Prostate gland (tissue), 2 donors: ENCODE measurements around the gene ADCY1.

Source experiments
- POLR2A ChIP-seq: fragments of 450-650 bp; IDR thresholded peaks from one replicate; pipeline ENCODE4 v1.6.1; 2016; ENCODE audit warnings: antibody characterized with exemption, mild to moderate bottlenecking
- POLR2AphosphoS5 ChIP-seq: sonication (generic); formaldehyde crosslinking; IDR thresholded peaks from one replicate; pipeline ENCODE4 v1.6.1; 2017; ENCODE audit warnings: antibody characterized with exemption
- TF ChIP-seq, protein P1 (sequence below), 4 experiments: fragments of 200-600 bp in 2 of 4; fragments of 450-650 bp in 2 of 4; sonication (generic) in 2 of 4; IDR thresholded peaks; 1 replicate in 3 of 4; 2 replicates in 1 of 4; pipeline ENCODE4 v1.5.1; 2016 to 2019; ENCODE audit warnings: antibody characterized with exemption in 4 of 4, mild to moderate bottlenecking in 2 of 4, moderate library complexity in 2 of 4

DNA sequence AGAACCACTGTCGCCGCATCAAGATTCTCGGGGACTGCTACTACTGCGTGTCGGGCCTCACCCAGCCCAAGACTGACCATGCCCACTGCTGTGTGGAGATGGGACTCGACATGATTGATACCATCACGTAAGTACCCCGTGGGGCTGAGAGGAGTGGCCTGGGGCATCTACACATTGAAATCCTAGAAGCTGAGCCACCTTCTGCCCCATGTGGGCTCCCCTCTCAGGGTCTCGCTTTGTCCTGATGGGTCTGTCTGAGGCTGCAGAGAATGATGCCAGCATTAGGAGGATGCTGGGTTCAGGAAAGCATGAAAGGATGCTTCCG, 74.5 kb downstream of the ADCY1 start:
- TF ChIP-seq, protein P1, sequence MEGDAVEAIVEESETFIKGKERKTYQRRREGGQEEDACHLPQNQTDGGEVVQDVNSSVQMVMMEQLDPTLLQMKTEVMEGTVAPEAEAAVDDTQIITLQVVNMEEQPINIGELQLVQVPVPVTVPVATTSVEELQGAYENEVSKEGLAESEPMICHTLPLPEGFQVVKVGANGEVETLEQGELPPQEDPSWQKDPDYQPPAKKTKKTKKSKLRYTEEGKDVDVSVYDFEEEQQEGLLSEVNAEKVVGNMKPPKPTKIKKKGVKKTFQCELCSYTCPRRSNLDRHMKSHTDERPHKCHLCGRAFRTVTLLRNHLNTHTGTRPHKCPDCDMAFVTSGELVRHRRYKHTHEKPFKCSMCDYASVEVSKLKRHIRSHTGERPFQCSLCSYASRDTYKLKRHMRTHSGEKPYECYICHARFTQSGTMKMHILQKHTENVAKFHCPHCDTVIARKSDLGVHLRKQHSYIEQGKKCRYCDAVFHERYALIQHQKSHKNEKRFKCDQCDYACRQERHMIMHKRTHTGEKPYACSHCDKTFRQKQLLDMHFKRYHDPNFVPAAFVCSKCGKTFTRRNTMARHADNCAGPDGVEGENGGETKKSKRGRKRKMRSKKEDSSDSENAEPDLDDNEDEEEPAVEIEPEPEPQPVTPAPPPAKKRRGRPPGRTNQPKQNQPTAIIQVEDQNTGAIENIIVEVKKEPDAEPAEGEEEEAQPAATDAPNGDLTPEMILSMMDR (IDR thresholded peaks at IDR 0.05), result no peak
- TF ChIP-seq POLR2AphosphoS5, result no peak
- no peak for TF ChIP-seq POLR2A
